ENCODE data around the gene ZNF710.

DNA sequence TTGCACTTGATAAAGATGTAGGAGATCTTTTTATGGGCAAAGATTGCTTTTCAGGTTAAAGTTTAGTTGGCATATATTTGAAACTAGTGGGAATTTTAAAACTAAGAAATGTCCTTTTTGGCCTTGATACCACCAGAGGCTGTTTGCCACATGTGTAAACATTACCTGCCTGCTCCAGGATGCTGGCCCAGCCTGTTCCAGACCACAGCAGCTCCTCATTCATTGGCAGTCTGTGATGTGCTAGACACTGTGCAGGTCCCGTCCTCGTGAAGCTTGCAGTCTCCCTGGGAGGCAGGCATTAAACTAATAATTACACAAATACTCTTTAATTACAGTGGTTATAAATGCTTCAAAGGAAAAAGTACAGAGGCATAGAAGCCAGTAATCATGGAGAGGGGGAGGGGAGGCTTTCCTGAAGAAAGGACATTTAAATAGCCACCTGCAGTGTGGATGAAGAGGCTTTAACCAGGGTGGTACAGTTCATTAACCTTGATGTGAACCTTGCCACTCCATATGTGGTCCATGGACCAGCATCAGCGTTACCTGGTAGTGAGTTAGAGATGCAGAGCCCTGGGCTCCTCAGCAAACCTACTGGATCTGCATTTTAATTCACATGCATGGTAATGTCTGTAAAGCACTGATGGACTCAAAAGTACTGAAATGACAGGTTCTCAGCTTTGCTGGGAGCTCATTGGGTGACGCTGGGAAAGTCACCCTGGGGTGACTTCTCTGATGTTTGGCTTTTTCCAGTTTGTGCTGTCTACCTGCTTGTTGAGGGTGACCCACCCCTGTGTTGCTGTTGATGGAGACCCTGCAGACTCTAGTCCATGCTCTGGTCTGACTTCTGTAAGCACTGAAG lies 5.3 kb downstream of the ZNF710 start:
- TF ChIP-seq TEAD4 (IDR thresholded peaks at IDR 0.05; ENCODE audit: low read depth, low read length) (no peak), RNF2 (IDR thresholded peaks at IDR 0.05; ENCODE audit: borderline replicate concordance, low read depth, low read length, missing control alignments, poor library complexity, severe bottlenecking) (no peak), MAFK (IDR thresholded peaks at IDR 0.05; ENCODE audit: low read depth, low read length) (no peak)
- TF ChIP-seq, protein P1, sequence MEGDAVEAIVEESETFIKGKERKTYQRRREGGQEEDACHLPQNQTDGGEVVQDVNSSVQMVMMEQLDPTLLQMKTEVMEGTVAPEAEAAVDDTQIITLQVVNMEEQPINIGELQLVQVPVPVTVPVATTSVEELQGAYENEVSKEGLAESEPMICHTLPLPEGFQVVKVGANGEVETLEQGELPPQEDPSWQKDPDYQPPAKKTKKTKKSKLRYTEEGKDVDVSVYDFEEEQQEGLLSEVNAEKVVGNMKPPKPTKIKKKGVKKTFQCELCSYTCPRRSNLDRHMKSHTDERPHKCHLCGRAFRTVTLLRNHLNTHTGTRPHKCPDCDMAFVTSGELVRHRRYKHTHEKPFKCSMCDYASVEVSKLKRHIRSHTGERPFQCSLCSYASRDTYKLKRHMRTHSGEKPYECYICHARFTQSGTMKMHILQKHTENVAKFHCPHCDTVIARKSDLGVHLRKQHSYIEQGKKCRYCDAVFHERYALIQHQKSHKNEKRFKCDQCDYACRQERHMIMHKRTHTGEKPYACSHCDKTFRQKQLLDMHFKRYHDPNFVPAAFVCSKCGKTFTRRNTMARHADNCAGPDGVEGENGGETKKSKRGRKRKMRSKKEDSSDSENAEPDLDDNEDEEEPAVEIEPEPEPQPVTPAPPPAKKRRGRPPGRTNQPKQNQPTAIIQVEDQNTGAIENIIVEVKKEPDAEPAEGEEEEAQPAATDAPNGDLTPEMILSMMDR (IDR thresholded peaks at IDR 0.05; ENCODE audit: control extremely low read depth in 1 of 3, insufficient read depth in 1 of 3, low read depth in 1 of 3, low read length in 3 of 3), result no peak

Measured in H1 (cell line).